GM13976 (cell line): ENCODE measurements around the gene PLXDC1.

Experiments used
- DNase-seq: peaks from one replicate; pipeline ENCODE4 v3.0.0; 2012; ENCODE audit warnings: low spot score
- CTCF ChIP-seq: IDR thresholded peaks from 2 replicates; pipeline ENCODE4 v1.5.1; 2012; ENCODE audit warnings: borderline replicate concordance, mild to moderate bottlenecking; ENCODE audit not compliant: insufficient read depth; ENCODE audit errors: extremely low read depth, missing control alignments, control extremely low read depth
- in situ Hi-C: fragments of 300-500 bp; cut with MboI; formaldehyde crosslinking; loops from one replicate; pipeline ENCODE4 v1.12.0; 2022; ENCODE audit warnings: low sequenced_read_pairs, mixed read lengths, inconsistent platforms; ENCODE audit not compliant: unreplicated experiment

The PLXDC1 gene

DNA sequence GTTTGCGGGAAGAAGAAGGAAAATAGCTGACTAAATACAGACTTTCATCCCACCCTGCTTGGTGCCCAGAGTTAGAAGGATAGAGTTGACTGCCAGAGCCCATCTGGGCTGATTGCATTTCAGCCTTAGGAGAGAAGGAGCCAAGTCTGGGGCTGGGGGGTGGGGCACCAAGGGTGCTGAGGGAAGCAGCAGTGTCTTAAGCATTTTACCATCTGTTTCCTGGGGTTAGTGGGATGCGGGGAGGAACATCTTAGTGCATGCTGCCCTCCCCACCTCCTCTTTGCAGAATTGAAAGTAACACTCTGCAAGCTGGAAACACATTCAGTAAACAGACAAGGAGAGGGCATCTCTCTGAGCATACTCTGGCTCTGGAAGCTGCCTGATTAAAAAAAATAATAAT is 16.0 kb upstream of the PLXDC1 start:
- no peak for TF ChIP-seq CTCF
- DNase-seq: no peak
- in situ Hi-C loops: no loop called here

GRCh38 chr17:39166437-39167335 is 15.2 kb upstream of the PLXDC1 start:
- in situ Hi-C loops: no loop called here
- TF ChIP-seq CTCF: no peak
- DNase-seq: no peak

- no peak for DNase-seq
- in situ Hi-C loops: no loop called here
- TF ChIP-seq CTCF: no peak
Measured at GRCh38 chr17:39165841-39166349, 14.5 kb upstream of the PLXDC1 start, which contains the start of gene ARL5C. Gene ARL5C, minus strand, starts transcription at chr17:39166161. Its CDS starts 401 bp downstream, at chr17:39165760.

- peak; percentile 7 for TF ChIP-seq CTCF
- in situ Hi-C loops: no loop called here
- no peak for DNase-seq
Measured at GRCh38 chr17:39165178-39165840, 13.9 kb upstream of the PLXDC1 start.

- in situ Hi-C loops: no loop called here
- peak; percentile 71 for TF ChIP-seq CTCF
- DNase-seq: peak; percentile 97
Measured at GRCh38 chr17:39164675-39165143, 13.3 kb upstream of the PLXDC1 start.

DNA sequence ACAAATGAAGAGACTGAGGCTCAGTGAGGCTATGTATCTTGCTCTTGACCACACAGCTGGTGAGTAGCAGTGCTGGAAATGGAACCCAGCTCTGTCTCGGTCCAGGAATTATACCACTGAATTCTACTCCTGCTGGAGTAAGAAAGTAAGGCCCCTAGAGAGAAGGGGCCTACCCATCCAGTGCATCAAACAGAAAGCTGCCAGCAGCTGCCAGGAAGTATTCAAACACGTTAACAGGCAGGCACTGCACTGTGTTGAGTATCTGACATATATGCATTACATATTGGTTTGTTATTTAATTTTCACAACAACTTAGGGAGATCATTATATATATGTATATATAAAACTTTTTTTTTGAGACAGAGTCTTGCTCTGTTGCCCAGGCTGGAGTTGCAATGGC is 10.5 kb upstream of the PLXDC1 start:
- no peak for DNase-seq
- TF ChIP-seq CTCF: no peak
- in situ Hi-C loops: no loop called here
